Measurements from ENCODE around the gene FAN1. TPM values are rescaled to one million over a fixed set of nuclear protein-coding genes. Genes with fewer than 3 reads are reported as not detected.

FAN1 gene
- total and polyA plus RNA-seq, 2 donors (not counting 3 experiments of a cell fraction or from before 2014, with no cell fraction given): 4.3 to 11.7 TPM

GRCh38 chr15:30885814-30886213, 17.9 kb upstream of the FAN1 start:
- CTCF ChIA-PET: interaction anchor here (0.7 to 1.6 kb wide), 4 partner anchors 17 to 243 kb away, joined by 3 to 6 read pairs (median 4); partner anchors contain the start of gene FAN1
- BruUV-seq (replicated peaks): no TSS peak

More at GRCh38 chr15:30885814-30886213, 17.9 kb upstream of the FAN1 start:
- Histone ChIP-seq H3K4me1 (ENCODE audit: control insufficient read depth, extremely low read depth, insufficient read depth, low read length) (no peaks in the 10 kb centered on the region), H3K27ac (ENCODE audit: insufficient read depth, low read depth, low read length) (no peak overlapping the region), H3K9me1 (replicated peaks; ENCODE audit: control insufficient read depth, extremely low read depth, insufficient read depth, low read length) (no peaks in the 10 kb centered on the region), H3K9ac (replicated peaks; ENCODE audit: extremely low read depth, insufficient read depth, low read length) (no peak overlapping the region), H2AFZ (ENCODE audit: low read depth, low read length) (no peak overlapping the region), H3K4me3 (replicated peaks in 1 of 3; ENCODE audit: insufficient read depth in 1 of 3, low read depth in 1 of 3, low read length in 3 of 3) (no peak overlapping the region), H3K79me2 (ENCODE audit: control insufficient read depth, insufficient read depth, low read length) (no peaks in the 10 kb centered on the region), H3K27me3 (ENCODE audit: control insufficient read depth in 2 of 2, insufficient read depth in 2 of 2, low read length in 2 of 2) (peaks cover 0 to 3% of the 10 kb centered on the region in 2 experiments), H3K4me2 (ENCODE audit: insufficient read depth, low read length) (no peak overlapping the region), H4K20me1 (replicated peaks; ENCODE audit: control insufficient read depth, extremely low read depth, insufficient read depth, low read length) (no peaks in the 10 kb centered on the region), H3K36me3 (ENCODE audit: control insufficient read depth in 2 of 2, extremely low read depth in 1 of 2, insufficient read depth in 2 of 2, low read length in 2 of 2) (no peaks in the 10 kb centered on the region), H3K9me3 (replicated peaks; ENCODE audit: control insufficient read depth, insufficient read depth, low read length) (no peaks in the 10 kb centered on the region)
- intact Hi-C loops (cut with micrococcal nuclease) (no loop called here), dilution Hi-C loops (cut with MboI; ENCODE audit: extremely low pct_ligation_motif_present, low sequenced_read_pairs) (no loop called here)
- DNase-seq (ENCODE audit: low read depth, low spot score) (peak; percentile 10), FAIRE-seq (no peak)
- POLR2A ChIA-PET: no interaction called here
- TF ChIP-seq MYC (IDR thresholded peaks at IDR 0.05; ENCODE audit: low read depth, low read length): no peak
- TF ChIP-seq EZH2 (IDR thresholded peaks at IDR 0.05; ENCODE audit: borderline replicate concordance, low read depth, low read length, severe bottlenecking): no peak
- no peak for TF ChIP-seq GATA2 (IDR thresholded peaks at IDR 0.05; ENCODE audit: insufficient read depth, insufficient read length, low read depth, low read length)
- TF ChIP-seq POLR2A (IDR thresholded peaks at IDR 0.05; ENCODE audit: low read depth, low read length): no peak
- TF ChIP-seq MAX (IDR thresholded peaks at IDR 0.05; ENCODE audit: insufficient read depth, insufficient read length): no peak
- no peak for TF ChIP-seq JUN (IDR thresholded peaks at IDR 0.05; ENCODE audit: borderline replicate concordance, insufficient read depth, insufficient read length, low read depth)
- no peak for TF ChIP-seq FOS (IDR thresholded peaks at IDR 0.05; ENCODE audit: borderline replicate concordance, insufficient read depth, low read length)
- no peak for TF ChIP-seq POLR2AphosphoS5 (IDR thresholded peaks at IDR 0.05; ENCODE audit: insufficient read depth, low read depth, low read length)
- TF ChIP-seq, protein P1, sequence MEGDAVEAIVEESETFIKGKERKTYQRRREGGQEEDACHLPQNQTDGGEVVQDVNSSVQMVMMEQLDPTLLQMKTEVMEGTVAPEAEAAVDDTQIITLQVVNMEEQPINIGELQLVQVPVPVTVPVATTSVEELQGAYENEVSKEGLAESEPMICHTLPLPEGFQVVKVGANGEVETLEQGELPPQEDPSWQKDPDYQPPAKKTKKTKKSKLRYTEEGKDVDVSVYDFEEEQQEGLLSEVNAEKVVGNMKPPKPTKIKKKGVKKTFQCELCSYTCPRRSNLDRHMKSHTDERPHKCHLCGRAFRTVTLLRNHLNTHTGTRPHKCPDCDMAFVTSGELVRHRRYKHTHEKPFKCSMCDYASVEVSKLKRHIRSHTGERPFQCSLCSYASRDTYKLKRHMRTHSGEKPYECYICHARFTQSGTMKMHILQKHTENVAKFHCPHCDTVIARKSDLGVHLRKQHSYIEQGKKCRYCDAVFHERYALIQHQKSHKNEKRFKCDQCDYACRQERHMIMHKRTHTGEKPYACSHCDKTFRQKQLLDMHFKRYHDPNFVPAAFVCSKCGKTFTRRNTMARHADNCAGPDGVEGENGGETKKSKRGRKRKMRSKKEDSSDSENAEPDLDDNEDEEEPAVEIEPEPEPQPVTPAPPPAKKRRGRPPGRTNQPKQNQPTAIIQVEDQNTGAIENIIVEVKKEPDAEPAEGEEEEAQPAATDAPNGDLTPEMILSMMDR (IDR thresholded peaks at IDR 0.05; ENCODE audit: extremely low read depth in 1 of 2, insufficient read depth in 1 of 2, low read depth in 1 of 2, low read length in 2 of 2): no peak
